Gastrocnemius medialis (tissue), 4 donors: ENCODE results near the gene LRTM2. TPM values are rescaled to one million over a fixed set of nuclear protein-coding genes. Genes with fewer than 3 reads are reported as not detected.

ENCODE experiments used
- ATAC-seq, 2 donors: fragments of 150-250 bp; one replicate each; pipeline ENCODE4 v1.9.1; 2016
- DNase-seq, 2 donors: peaks; one replicate each; pipeline ENCODE4 v3.0.0-alpha.2; 2019
- H3K27ac ChIP-seq, 4 donors: fragments of 200-600 bp; sonication (generic); 1 replicate in 1 of 4; 2 replicates in 3 of 4; pipeline ENCODE4 v1.5.1; 2016 to 2018; ENCODE audit warnings: mild to moderate bottlenecking in 2 of 4, moderate library complexity in 1 of 4
- H3K27me3 ChIP-seq, 3 donors: fragments of 200-600 bp; sonication (generic) in 2 of 3; 1 replicate in 1 of 3; 2 replicates in 2 of 3; pipeline versions ENCODE4 v1.5.1 to v1.6.0; 2016 to 2019; ENCODE audit warnings: mild to moderate bottlenecking in 1 of 3, moderate library complexity in 1 of 3
- H3K36me3 ChIP-seq, 2 donors: fragments of 200-600 bp; sonication (generic) in 1 of 2; one replicate each; pipeline ENCODE4 v1.5.1; 2017 to 2018
- H3K4me1 ChIP-seq, 2 donors: fragments of 200-600 bp; sonication (generic) in 1 of 2; one replicate each; pipeline ENCODE4 v1.5.1; 2016 to 2017; ENCODE audit warnings: mild to moderate bottlenecking in 2 of 2
- H3K4me3 ChIP-seq, 4 donors: fragments of 200-600 bp; sonication (generic) in 3 of 4; 1 replicate in 1 of 4; 2 replicates in 3 of 4; pipeline ENCODE4 v1.5.1; 2016 to 2019; ENCODE audit warnings: mild to moderate bottlenecking in 2 of 4
- H3K9me3 ChIP-seq, 3 donors: fragments of 200-600 bp; sonication (generic) in 2 of 3; 1 replicate in 1 of 3; 2 replicates in 2 of 3; pipeline ENCODE4 v1.5.1; 2016 to 2019
- CTCF ChIP-seq, 5 experiments: fragments of 450-650 bp in 3 of 5; fragments of 200-600 bp in 2 of 5; sonication (generic) in 2 of 5; IDR thresholded peaks in 4 of 5; conservative IDR thresholded peaks in 1 of 5; 1 replicate in 4 of 5; 2 replicates in 1 of 5; pipeline ENCODE4 v1.5.1; 2016 to 2019; ENCODE audit warnings: antibody characterized with exemption in 5 of 5, mild to moderate bottlenecking in 3 of 5, moderate library complexity in 3 of 5
- POLR2A ChIP-seq, 2 donors: fragments of 450-650 bp; IDR thresholded peaks; one replicate each; pipeline ENCODE4 v1.6.1; 2017; ENCODE audit warnings: antibody characterized with exemption in 2 of 2, mild to moderate bottlenecking in 2 of 2, moderate library complexity in 2 of 2
- in situ Hi-C, 4 donors: fragments of 200-750 bp; cut with MboI; loops; one replicate each; pipeline versions ENCODE4 v1.15.0 to v1.8.0; 2017; ENCODE audit warnings: low sequenced_read_pairs in 4 of 4
- intact Hi-C: fragments of 100-400 bp; cut with DNase I; formaldehyde crosslinking; loops from one replicate; pipeline ENCODE4 v1.15.1; 2023; ENCODE audit warnings: low total_unique reads
- total RNA-seq, 4 donors: library from RNA; depleted of rRNA; stranded (reverse); fragments of >200 nt; gene quantifications; one replicate each; pipeline versions ENCODE4 v1.1.0 to v1.2.3, GENCODE V29; 2016

The LRTM2 gene
- total RNA-seq, 4 donors from 2014 or later = not detected

GRCh38 chr12:1796515-1797010 lies 23.8 kb upstream of the LRTM2 start:
- ATAC-seq (peak; percentile 24 to 25), DNase-seq (no peak)
- Histone ChIP-seq H3K27ac (peak overlapping the region; percentile 63 to 80 (median 74)), H3K36me3 (no peaks in the 10 kb centered on the region), H3K27me3 (no peaks in the 10 kb centered on the region), H3K9me3 (no peaks in the 10 kb centered on the region), H3K4me1 (peaks cover 21% of the 10 kb centered on the region in 2 donors), H3K4me3 (peak overlapping the region; percentile 51 to 67 (median 59))
- in situ Hi-C loops = no loop called here
- TF ChIP-seq POLR2A (IDR thresholded peaks at IDR 0.05) (no peak), CTCF (IDR thresholded peaks at IDR 0.05 in 4 of 5, conservative IDR thresholded peaks at IDR 0.05 in 1 of 5) (no peak)
- intact Hi-C loops = loop anchor here (1.0 to 2.0 kb wide), 2 partner anchors 144 to 238 kb away; no protein-coding TSS in a partner anchor

GRCh38 chr12:1797011-1797901 lies 23.1 kb upstream of the LRTM2 start:
- TF ChIP-seq POLR2A (IDR thresholded peaks at IDR 0.05) (peak in 1 of 2 donors; percentile 40), CTCF (IDR thresholded peaks at IDR 0.05 in 4 of 5, conservative IDR thresholded peaks at IDR 0.05 in 1 of 5) (no peak)
- Histone ChIP-seq H3K4me1 (peaks cover 20 to 21% of the 10 kb centered on the region in 2 donors), H3K36me3 (no peaks in the 10 kb centered on the region), H3K4me3 (peak overlapping the region; percentile 51 to 67 (median 59)), H3K9me3 (no peaks in the 10 kb centered on the region), H3K27ac (peak overlapping the region; percentile 63 to 80 (median 74)), H3K27me3 (no peaks in the 10 kb centered on the region)
- in situ Hi-C loops (no loop called here), intact Hi-C loops (loop anchor here (2.0 kb wide), 1 partner anchor 238 kb away; no protein-coding TSS in a partner anchor)
- DNase-seq = no peak
- ATAC-seq = no peak

- ATAC-seq (no peak), DNase-seq (no peak)
- H3K9me3 ChIP-seq = no peaks in the 10 kb centered on the region
- intact Hi-C loops (loop anchor here (2.0 kb wide), 1 partner anchor 237 kb away; no protein-coding TSS in a partner anchor), in situ Hi-C loops (no loop called here)
- TF ChIP-seq POLR2A (IDR thresholded peaks at IDR 0.05) (no peak), CTCF (IDR thresholded peaks at IDR 0.05 in 4 of 5, conservative IDR thresholded peaks at IDR 0.05 in 1 of 5) (no peak)
- H3K27me3 ChIP-seq = no peaks in the 10 kb centered on the region
- no peak overlapping the region for H3K4me3 ChIP-seq
- H3K27ac ChIP-seq = peak overlapping the region in 2 of 4 donors; percentile 72 to 80
- no peaks in the 10 kb centered on the region for H3K36me3 ChIP-seq
- peaks cover 20 to 21% of the 10 kb centered on the region in 2 donors for H3K4me1 ChIP-seq
These were observed 22.2 kb upstream of the LRTM2 start for GRCh38 chr12:1797991-1798640.

GRCh38 chr12:1798641-1799020 lies 21.7 kb upstream of the LRTM2 start:
- H3K9me3 ChIP-seq = no peaks in the 10 kb centered on the region
- no peaks in the 10 kb centered on the region for H3K27me3 ChIP-seq
- ATAC-seq = no peak
- no peak for DNase-seq
- H3K36me3 ChIP-seq = no peaks in the 10 kb centered on the region
- TF ChIP-seq POLR2A (IDR thresholded peaks at IDR 0.05) = no peak
- TF ChIP-seq CTCF (IDR thresholded peaks at IDR 0.05 in 4 of 5, conservative IDR thresholded peaks at IDR 0.05 in 1 of 5) = no peak
- peaks cover 16 to 20% of the 10 kb centered on the region in 2 donors for H3K4me1 ChIP-seq
- H3K4me3 ChIP-seq = no peak overlapping the region
- intact Hi-C loops = no loop called here
- no peak overlapping the region for H3K27ac ChIP-seq
- in situ Hi-C loops = no loop called here
